ENCODE measurements around the gene INPPL1.
"Not testable (repeated sequence)": the region's sequence is repeated elsewhere in the genome, so short reads cannot be mapped to it uniquely, and the experiment has no call there.

INPPL1 gene

GRCh38 chr11:72244361-72245262, 20.0 kb downstream of the INPPL1 start:
- no peak for DNase-seq

- DNase-seq: no peak
Observed at GRCh38 chr11:72245263-72245816, 20.8 kb downstream of the INPPL1 start.

- DNase-seq: no peak
Observed at GRCh38 chr11:72247584-72247983, 23.0 kb downstream of the INPPL1 start.

GRCh38 chr11:72249961-72250360, 25.4 kb downstream of the INPPL1 start:
- no peak for DNase-seq

GRCh38 chr11:72250661-72251464, 26.3 kb downstream of the INPPL1 start:
- no peak for DNase-seq

GRCh38 chr11:72251614-72252013, 27.0 kb downstream of the INPPL1 start:
- no peak for DNase-seq

- no peak for DNase-seq
Observed at GRCh38 chr11:72253392-72253791, 28.8 kb downstream of the INPPL1 start.

GRCh38 chr11:72254299-72254993, 29.9 kb downstream of the INPPL1 start:
- DNase-seq: no peak

- DNase-seq: no peak
Observed at GRCh38 chr11:72257570-72257969, 33.0 kb downstream of the INPPL1 start.

GRCh38 chr11:72259490-72259889, 34.9 kb downstream of the INPPL1 start:
- no peak for DNase-seq

GRCh38 chr11:72260574-72260973, 36.0 kb downstream of the INPPL1 start:
- DNase-seq: no peak

- no peak for DNase-seq
Observed at GRCh38 chr11:72263361-72263760, 38.8 kb downstream of the INPPL1 start.

- no peak for DNase-seq
Observed at GRCh38 chr11:72265951-72266350, 41.4 kb downstream of the INPPL1 start.

GRCh38 chr11:72266960-72267359, 42.4 kb downstream of the INPPL1 start:
- not testable (repeated sequence) for DNase-seq

- no peak for DNase-seq
Observed at GRCh38 chr11:72267956-72268617, 43.5 kb downstream of the INPPL1 start.

GRCh38 chr11:72271980-72272379, 47.4 kb downstream of the INPPL1 start:
- no peak for DNase-seq

GRCh38 chr11:72274435-72274834, 49.9 kb downstream of the INPPL1 start:
- DNase-seq: no peak

GRCh38 chr11:72278905-72279304, 54.3 kb downstream of the INPPL1 start:
- DNase-seq: no peak

- DNase-seq: no peak
Observed at GRCh38 chr11:72280037-72280436, 55.5 kb downstream of the INPPL1 start.

- DNase-seq: no peak
Observed at GRCh38 chr11:72280726-72281315, 56.3 kb downstream of the INPPL1 start.

- no peak for DNase-seq
Observed at GRCh38 chr11:72283947-72284346, 59.4 kb downstream of the INPPL1 start.

GRCh38 chr11:72287293-72287692, 62.7 kb downstream of the INPPL1 start:
- no peak for DNase-seq

All from stimulated activated CD8-positive, alpha-beta memory T cell treated with anti-CD3 and anti-CD28 coated beads, Interleukin-4, amount 100 ng/mL, for 48 hours (primary cell).